GM10847 (cell line): Measurements from ENCODE around the gene MAPK6.

ENCODE experiments used
- POLR2A ChIP-seq: IDR thresholded peaks from 2 replicates; pipeline ENCODE4 v1.6.1; 2011; ENCODE audit not compliant: insufficient read length; ENCODE audit errors: extremely low read depth

The MAPK6 gene

DNA sequence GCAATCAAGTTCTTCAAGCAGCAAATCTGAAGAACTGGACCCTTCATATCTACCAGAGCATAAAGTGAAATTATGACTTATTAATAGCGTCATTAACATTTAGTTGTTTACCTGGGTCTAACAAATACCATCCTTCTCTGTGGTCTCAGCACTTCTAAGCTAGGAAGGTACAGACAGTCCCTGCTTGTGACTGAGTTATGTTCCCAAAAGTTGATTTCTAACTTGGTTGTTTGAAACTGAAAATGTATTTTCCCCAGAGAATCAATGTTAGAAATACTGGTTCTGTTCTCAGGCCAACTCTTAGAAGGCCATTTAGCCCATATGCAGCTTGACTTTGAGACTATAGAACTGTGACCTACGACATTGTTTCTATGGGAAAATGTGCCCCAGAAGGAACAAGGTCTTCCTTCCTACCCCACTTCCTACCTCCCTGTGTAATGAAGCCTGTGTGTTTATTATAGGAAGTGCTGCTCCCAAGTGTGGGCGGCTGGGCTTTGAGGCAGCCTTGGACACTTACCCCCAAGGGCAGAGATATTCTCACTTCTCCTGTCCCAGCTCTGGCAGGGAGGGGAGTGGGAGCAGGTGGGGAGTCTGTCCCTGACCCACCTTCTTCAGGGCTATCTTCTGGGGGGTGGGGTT lies 12.2 kb upstream of the MAPK6 start:
- TF ChIP-seq POLR2A = no peak

GRCh38 chr15:52008359-52008697 lies 10.7 kb upstream of the MAPK6 start:
- TF ChIP-seq POLR2A = no peak

DNA sequence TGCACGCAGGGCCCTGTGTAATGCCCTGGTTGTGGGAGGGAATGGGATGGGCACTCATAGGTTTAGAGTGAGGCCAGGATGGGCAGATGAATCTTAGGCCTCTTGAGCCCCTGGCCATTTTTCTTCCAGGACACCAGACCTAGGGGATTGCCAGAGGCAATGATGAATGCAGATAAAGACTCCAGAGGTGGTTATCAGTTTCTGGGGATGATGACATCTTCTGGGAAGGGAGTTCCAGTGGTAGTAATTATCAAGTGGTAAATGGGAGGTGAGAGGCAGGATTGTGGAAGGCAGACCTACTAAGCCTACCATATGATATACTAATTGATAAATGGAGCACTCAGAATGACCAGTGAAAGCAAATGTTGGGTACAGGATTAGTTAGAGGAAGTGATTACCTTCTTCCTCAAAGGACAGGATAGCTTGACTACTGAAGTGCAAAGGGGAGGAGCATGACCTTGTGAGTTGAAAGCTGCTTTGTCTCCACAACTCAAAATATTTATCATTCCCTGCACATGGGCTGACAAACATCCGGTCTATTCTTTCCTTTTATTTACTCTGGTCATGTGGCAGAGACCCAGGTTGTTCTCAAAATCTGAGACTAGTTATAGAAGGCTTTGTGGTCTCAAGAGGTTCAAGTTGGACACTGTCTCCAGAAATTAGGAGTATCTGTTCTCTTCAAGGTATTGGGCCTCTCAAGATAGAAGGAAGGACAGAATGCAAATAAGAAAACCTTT lies 10.2 kb upstream of the MAPK6 start:
- no peak for TF ChIP-seq POLR2A

DNA sequence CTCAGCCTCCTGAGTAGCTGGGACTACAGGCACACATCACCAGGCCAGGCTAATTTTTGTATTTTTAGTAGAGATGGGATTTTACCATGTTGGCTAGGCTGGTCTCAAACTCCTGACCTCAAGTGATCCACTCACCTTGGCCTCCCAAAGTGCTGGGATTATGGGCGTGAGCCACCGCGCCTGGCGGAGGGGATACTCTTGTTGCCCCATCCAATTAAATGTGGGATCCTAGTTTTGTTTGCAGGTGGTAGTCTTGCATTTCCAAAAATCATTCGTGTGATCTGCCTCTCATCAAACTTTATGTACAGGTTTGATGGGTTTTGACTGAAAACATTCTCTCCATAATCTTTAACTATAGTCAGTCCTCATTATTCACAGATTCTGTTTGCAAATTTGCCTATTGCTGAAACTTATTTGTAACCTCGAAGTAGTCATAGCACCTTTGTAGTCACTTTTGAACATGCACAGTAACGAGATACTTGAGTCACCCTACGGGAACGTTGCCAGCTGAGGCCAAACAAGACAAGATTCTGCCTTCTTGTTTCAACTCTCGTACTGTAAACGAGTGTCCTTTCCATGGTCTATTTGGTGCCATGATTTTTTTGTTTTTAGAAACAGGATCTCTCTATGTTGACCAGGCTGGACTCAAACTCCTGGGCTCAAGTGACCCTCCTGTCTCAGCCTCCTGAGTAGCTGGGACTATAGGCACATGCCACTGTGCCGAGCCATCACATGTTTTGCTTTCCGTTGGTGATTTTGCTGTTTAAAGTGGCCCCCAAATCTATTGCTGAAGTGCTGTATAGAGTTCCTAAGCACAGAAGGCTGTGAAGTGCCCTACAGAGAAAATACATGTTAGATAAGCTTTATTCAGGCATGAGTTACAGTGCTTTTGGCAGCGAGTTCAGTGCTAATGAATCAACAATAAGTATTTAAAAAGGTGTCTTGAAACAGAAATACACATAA lies 8.1 kb upstream of the MAPK6 start:
- TF ChIP-seq POLR2A = no peak

DNA sequence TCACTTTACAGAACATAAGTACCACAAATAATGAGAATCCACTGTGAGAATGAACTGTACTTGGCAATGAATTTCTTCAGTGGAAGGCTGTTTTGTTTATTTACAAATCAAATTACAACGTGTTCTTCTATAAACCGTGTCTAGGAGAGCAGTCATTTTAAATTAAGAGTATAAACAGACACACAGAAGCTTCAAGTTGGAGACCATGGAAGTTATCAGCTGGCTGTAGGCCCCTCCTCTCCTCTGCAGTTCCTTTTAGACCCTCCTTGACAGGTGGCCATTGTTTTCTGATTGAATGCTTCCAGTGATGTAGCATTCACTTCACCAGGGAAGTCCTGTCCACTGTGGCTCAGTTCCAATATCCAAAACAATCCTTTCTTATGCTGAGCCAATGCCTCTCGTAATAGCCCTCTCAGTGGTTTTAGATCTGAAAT lies 7.3 kb upstream of the MAPK6 start:
- TF ChIP-seq POLR2A = no peak

DNA sequence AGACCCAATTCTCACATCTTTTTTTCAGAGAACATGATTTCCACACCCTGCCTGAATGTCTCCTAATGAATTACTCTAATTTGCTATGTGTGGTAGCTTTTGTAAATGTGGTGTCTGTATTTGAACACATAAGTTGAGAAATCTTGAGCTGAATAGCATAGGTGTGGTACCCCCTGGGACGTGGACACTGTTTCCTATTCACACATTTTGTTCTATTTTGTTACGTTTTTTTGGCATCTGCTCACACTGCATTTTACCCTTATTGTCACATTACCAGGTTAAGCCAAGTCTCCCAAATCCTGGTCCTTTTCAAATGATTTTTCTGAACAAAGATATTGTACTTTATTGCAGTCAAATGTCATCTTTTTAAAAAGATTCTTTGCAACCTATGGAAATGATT lies 6.8 kb upstream of the MAPK6 start:
- no peak for TF ChIP-seq POLR2A

DNA sequence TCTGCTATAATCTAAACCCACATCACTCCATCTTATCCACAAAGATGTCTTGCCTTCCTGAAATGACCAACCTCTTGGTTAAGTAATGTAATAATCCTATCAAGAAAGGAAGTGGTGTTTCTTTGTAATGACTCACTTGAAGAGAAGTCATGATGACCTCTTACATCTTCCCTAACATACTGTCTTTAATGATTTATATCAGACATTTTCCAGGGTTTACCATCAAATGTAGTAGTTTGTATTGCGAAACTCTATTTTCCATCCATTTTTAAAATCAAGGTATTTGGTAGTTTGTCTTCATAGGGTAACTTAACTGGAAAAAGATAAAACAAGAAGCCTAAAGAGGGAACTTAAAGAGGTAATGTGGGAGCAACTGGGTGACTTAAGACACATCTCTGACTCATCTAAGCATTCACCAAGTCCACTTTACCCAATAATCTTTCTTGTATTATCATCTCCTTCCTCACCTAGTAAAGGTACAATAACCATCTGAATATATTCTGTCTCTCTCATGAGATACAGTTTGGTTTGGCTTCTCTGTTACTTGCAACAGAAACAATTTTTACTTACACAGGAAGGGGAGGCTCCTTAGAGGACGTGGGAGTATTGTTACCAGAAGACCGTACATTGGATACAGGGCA lies 5.7 kb upstream of the MAPK6 start:
- no peak for TF ChIP-seq POLR2A

GRCh38 chr15:52014616-52015015 lies 4.4 kb upstream of the MAPK6 start:
- no peak for TF ChIP-seq POLR2A

- TF ChIP-seq POLR2A = no peak
Observed at GRCh38 chr15:52016316-52016715, 2.7 kb upstream of the MAPK6 start.

DNA sequence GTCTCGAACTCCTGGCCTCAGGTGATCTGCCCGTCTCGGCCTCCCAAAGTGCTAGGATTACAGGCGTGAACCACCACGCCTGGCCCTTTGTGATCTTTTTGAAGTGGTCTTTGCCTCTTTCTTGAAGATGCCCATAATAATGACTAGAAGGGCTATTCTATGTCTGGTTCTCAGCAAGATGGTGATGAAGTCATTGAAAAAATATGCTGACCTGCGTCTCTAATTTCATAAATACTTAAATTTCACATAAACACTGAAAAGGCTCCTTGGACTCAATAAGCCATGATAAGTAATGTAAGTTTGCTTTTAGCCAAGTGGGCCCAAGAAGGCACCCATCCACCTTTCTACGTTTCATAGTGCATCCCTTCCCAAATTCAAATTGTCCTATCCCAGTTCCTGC lies 775 bp upstream of the MAPK6 start:
- no peak for TF ChIP-seq POLR2A

DNA sequence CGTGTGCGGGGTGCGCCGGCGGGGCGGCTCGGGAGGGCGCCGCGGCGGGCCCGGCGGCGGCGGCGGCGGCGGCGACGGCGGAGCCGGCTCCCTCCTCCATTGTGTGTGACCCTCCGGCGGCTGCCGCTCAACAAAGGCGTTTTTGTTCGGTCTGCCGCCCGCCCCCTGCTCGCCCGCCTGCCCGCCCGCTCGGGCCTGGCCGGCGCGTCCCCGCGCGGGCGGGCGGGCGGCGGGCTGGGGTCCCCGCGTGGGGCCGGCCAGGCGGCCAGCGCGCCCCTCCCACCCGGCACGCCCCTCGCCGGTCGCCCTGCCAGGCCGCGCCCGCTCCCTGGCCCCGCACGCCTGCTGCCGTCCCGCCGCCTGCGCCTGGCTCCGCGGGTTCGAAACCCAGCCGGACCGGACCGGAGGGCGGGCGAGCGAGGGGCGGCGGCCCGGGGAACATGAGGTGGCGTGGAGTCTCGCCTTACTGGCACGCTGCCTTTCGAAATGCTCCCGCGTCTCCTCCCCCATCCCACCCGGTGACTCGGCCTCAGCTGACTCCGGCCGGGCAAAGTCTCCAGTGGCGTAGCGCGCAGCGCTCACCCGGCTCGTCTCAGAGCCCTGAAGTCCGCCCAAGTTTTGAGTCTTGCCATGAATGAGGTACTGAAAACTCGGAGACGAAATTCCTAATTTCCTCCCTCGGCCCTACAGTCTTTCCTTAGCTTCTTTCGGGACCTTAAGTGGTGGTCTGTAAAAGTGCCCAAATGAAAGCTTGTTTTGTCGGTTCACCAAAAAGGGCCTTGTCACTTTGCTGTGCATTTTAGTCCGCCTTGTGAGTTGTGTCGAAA lies 588 bp downstream of the MAPK6 start:
- TF ChIP-seq POLR2A = peak; percentile 28

GRCh38 chr15:52020221-52021085 lies 1.4 kb downstream of the MAPK6 start:
- TF ChIP-seq POLR2A = no peak

- no peak for TF ChIP-seq POLR2A
Observed at GRCh38 chr15:52021128-52021671, 2.2 kb downstream of the MAPK6 start.
